AG04449 (cell line): ENCODE results near the gene MRPL43.

Source experiments
- CTCF ChIA-PET: fragments of 350-600 bp; formaldehyde crosslinking; extraction: SDS; loops from one replicate; lab custom pipeline; 2021; ENCODE audit warnings: antibody characterized with exemption; lab: Yijun Ruan, JAX
- POLR2A ChIA-PET: fragments of 400-600, 350-600 bp; formaldehyde crosslinking; extraction: SDS; loops from one replicate; lab custom pipeline; 2020; ENCODE audit warnings: antibody characterized with exemption, inconsistent platforms; lab: Yijun Ruan, JAX
- DNase-seq: peaks from one replicate; pipeline ENCODE4 v3.0.0-alpha.2; 2010; ENCODE audit warnings: low read depth, low spot score
- H3K4me3 ChIP-seq: 2 replicates; pipeline ENCODE4 v1.5.1; 2011; ENCODE audit warnings: low read depth, mild to moderate bottlenecking, control low read depth, low read length
- TF ChIP-seq, protein P1 (sequence below): IDR thresholded peaks from one replicate; pipeline ENCODE4 v1.5.1; 2011; ENCODE audit warnings: mild to moderate bottlenecking, moderate library complexity, low read length, control low read depth, inconsistent platforms; ENCODE audit not compliant: insufficient read depth; ENCODE audit errors: missing control alignments

Gene MRPL43

DNA sequence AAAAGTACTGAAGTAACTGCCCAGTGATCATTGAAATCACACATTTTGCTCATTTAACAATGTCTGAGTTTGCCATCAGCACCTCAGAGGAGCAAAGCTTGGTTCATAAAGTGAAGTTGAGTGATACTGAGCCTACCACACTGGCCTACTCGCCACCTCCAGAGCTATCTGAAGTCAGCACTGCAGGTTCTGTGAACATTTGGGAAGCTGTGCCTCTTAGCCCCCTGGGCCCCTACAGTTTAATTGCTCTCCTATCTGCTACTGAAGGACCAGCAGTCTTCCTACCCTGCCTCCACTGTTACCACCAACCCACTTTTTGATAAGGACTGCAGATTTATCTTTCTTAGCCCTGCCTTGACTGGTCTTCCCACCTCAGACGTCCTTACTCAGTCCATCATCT is 20.0 kb downstream of the MRPL43 start:
- H3K4me3 ChIP-seq = no peak overlapping the region
- POLR2A ChIA-PET = no interaction called here
- CTCF ChIA-PET = interaction anchor here (0.7 to 4.7 kb wide), 11 partner anchors 10 to 58 kb away, joined by 3 to 49 read pairs (median 4); partner anchors contain the start of genes MRPL43 and TWNK
- no peak for DNase-seq
- TF ChIP-seq, protein P1, sequence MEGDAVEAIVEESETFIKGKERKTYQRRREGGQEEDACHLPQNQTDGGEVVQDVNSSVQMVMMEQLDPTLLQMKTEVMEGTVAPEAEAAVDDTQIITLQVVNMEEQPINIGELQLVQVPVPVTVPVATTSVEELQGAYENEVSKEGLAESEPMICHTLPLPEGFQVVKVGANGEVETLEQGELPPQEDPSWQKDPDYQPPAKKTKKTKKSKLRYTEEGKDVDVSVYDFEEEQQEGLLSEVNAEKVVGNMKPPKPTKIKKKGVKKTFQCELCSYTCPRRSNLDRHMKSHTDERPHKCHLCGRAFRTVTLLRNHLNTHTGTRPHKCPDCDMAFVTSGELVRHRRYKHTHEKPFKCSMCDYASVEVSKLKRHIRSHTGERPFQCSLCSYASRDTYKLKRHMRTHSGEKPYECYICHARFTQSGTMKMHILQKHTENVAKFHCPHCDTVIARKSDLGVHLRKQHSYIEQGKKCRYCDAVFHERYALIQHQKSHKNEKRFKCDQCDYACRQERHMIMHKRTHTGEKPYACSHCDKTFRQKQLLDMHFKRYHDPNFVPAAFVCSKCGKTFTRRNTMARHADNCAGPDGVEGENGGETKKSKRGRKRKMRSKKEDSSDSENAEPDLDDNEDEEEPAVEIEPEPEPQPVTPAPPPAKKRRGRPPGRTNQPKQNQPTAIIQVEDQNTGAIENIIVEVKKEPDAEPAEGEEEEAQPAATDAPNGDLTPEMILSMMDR = no peak

DNA sequence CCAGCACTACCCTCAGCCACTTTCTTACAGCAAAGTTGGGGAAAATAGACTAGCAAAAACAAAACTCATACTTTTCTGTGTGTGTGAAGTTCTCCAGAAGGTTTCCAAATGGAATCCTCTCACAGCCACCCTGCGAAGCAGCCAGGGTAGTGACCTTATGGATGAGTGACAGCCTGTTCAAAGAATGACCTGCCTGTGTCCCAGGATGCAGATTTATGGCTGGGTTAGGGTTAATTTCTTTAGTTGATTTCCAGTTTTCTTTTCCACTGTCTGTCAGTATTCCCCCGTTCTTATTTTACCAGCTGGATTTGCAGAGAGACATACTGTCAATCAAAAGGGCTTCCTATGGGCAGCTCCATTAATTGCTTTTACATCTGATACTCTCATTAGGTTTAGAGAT is 20.4 kb downstream of the MRPL43 start:
- ChIA-PET CTCF (interaction anchor here (0.7 to 4.7 kb wide), 9 partner anchors 9 to 100 kb away, joined by 3 to 49 read pairs (median 3); no protein-coding TSS in a partner anchor), POLR2A (no interaction called here)
- DNase-seq = no peak
- TF ChIP-seq, protein P1 = no peak
- no peak overlapping the region for H3K4me3 ChIP-seq

DNA sequence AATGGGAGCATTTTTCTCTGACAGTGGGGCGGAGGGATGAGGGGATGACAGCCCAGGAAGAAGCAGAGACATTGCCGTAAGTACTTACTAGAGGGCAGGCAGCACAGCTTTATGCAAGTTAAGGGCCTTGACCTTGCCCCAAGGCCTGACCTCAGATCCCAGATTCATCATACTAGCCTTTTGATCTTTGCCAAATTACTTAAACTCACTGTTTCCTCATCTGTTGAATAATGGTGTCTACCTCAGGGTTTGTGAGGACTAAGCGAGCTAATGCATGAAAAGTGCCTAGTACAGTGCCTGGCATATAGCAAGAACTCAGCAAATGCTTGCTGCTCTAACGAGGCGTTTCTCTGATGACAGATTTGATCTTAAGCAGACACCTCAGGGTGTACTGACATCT is 21.5 kb downstream of the MRPL43 start:
- ChIA-PET POLR2A (no interaction called here), CTCF (interaction anchor here (0.8 to 4.3 kb wide), 8 partner anchors 8 to 101 kb away, joined by 3 to 28 read pairs (median 6); no protein-coding TSS in a partner anchor)
- TF ChIP-seq, protein P1 = no peak

DNA sequence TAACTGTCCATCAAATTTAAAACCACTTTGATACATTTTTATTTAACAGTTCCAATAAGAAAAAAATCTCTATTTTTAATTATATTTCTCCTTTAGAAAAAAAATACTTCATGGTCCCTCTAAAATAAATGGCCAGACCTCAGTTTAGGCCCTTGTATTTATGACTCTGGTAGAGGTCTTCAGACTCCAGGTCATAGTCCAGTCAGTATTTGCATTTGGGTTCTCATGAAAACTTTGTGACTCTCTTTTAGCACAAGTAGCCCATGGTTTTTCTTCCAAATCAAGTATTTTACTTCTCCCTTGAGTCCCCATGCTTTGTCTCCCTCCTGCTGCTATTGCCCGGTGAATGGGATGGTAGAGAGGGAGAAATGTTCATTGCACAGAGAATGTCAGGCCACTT is 23.5 kb downstream of the MRPL43 start:
- no peak for DNase-seq
- H3K4me3 ChIP-seq = no peak overlapping the region
- CTCF ChIA-PET = interaction anchor here (1.1 to 2.3 kb wide), 4 partner anchors 16 to 56 kb away, joined by 3 to 8 read pairs (median 6); no protein-coding TSS in a partner anchor
- POLR2A ChIA-PET = no interaction called here
- TF ChIP-seq, protein P1 = no peak

More for the DNA sequence above, 21.5 kb downstream of the MRPL43 start:
- DNase-seq = no peak
- no peak overlapping the region for H3K4me3 ChIP-seq

DNA sequence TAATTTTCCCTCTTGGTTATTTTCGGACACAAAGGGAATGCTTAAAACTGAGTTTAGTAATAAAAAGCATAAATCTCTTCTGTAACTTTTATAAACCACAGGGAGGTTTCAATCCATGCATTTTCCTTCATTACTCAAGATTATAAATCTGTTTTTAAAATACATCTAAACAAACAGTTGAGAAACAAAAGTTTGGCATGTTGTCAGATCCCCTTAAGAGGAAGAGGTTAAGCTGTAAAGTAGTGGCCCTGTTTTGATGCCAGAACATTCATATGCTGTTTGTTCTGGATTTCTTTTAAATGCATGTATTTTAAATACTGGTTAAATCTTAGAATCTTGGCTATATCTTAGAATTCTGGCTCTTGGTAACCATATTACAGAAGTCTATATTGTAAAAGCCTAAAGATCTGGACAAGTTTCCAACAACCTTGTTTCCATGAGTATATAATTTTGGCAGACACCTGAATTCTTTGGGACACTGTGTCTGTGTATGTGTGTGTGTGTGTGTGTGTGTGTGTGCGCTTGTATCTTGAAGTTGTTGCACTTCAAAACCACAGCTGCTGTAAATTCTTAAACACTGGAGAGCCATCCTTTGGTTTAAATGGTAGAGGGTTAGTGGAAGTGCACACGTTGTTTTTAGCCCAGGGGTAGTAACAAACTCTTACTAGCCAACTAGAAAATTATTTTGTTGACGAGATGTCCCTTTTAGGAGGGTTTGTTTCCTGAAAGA is 24.8 kb downstream of the MRPL43 start:
- POLR2A ChIA-PET = no interaction called here
- TF ChIP-seq, protein P1 = no peak
- no peak for DNase-seq
- CTCF ChIA-PET = interaction anchor here (1.1 to 1.7 kb wide), 5 partner anchors 13 to 52 kb away, joined by 3 to 8 read pairs (median 5); no protein-coding TSS in a partner anchor
- no peak overlapping the region for H3K4me3 ChIP-seq

DNA sequence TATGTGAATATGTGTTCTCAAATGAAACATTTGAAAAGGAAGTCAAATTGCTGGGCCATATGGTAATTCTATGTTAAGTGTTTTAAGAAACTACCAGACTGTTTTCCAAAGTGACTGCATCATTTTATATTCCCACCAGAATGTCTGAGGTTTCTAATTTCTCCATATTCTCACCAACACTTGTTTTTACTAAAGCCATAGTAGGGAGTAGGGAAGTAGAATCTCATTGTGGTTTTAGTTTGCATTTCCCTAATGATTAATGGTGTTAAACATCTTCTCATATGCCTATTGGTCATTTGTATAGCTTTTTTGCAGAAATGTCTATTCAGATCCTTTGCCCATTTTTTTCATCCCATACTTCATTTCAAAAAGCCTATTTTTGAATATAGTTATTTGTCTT is 27.0 kb downstream of the MRPL43 start:
- POLR2A ChIA-PET = no interaction called here
- CTCF ChIA-PET = interaction anchor here (1.0 kb wide), 1 partner anchor 9 kb away, joined by 3 read pairs; no protein-coding TSS in a partner anchor
- TF ChIP-seq, protein P1 = no peak
- no peak overlapping the region for H3K4me3 ChIP-seq
- no peak for DNase-seq
